Measurements from ENCODE around the gene SPEF1.

The SPEF1 gene

DNA sequence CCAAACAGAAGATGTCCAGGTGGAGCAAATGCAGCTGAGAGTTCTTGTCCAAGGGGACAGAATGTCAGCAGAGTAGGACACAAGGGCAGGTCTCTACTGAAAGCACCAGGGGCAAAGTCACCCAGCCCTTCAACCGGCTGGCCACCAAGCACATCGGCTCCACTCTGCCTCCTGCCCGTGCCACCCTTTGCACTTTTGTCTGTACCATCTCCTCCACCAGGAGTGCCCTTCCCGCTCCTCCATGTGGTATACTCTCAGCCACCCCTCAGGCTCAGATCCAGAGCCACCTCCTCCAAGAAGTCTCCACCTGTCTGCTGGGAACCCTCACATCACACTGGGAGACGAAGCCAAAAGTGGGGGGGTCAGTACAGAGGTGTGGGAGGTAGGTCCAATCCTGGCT lies 52.9 kb downstream of the SPEF1 start:
- DNase-seq, result no peak
